Measurements from ENCODE around the gene CBARP.

GRCh38 chr19:1267477-1268225 lies 29.8 kb upstream of the CBARP start:
- TF ChIP-seq POLR2AphosphoS5 (IDR thresholded peaks at IDR 0.05; ENCODE audit: borderline replicate concordance, low read depth, low read length) (no peak; the same call in 1 of the 2 replicates), EZH2 (IDR thresholded peaks at IDR 0.05) (no peak), FOXP2 (optimal IDR thresholded peaks at IDR 0.05; ENCODE audit: control extremely low read depth, extremely low read length, insufficient read depth) (no peak)
